GM12801 (cell line): Measurements from ENCODE around the gene PRKCE.

ENCODE experiments used
- TF ChIP-seq, protein P1 (sequence below): IDR thresholded peaks from one replicate; pipeline ENCODE4 v1.5.1; 2011; ENCODE audit warnings: control low read depth; ENCODE audit not compliant: insufficient read length; ENCODE audit errors: extremely low read depth

Gene PRKCE

DNA sequence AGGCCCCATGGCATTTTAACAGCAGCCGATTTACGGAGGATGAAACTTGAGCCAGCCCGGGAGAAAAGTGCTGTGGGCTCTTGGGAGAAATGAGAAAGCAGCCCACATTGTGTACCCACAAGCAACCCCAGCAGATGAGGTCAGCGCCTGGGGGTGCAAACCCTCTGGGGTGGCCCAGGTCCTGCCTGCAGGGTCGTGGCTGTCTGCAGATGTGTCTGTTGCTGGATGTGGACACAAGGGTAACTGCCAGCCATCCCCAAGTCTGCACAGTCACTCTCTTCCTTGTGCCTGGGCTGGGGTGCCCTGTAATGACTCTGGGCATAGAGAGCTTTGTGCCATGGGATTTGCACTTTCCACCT lies 170.8 kb downstream of the PRKCE start:
- TF ChIP-seq, protein P1, sequence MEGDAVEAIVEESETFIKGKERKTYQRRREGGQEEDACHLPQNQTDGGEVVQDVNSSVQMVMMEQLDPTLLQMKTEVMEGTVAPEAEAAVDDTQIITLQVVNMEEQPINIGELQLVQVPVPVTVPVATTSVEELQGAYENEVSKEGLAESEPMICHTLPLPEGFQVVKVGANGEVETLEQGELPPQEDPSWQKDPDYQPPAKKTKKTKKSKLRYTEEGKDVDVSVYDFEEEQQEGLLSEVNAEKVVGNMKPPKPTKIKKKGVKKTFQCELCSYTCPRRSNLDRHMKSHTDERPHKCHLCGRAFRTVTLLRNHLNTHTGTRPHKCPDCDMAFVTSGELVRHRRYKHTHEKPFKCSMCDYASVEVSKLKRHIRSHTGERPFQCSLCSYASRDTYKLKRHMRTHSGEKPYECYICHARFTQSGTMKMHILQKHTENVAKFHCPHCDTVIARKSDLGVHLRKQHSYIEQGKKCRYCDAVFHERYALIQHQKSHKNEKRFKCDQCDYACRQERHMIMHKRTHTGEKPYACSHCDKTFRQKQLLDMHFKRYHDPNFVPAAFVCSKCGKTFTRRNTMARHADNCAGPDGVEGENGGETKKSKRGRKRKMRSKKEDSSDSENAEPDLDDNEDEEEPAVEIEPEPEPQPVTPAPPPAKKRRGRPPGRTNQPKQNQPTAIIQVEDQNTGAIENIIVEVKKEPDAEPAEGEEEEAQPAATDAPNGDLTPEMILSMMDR = no peak

DNA sequence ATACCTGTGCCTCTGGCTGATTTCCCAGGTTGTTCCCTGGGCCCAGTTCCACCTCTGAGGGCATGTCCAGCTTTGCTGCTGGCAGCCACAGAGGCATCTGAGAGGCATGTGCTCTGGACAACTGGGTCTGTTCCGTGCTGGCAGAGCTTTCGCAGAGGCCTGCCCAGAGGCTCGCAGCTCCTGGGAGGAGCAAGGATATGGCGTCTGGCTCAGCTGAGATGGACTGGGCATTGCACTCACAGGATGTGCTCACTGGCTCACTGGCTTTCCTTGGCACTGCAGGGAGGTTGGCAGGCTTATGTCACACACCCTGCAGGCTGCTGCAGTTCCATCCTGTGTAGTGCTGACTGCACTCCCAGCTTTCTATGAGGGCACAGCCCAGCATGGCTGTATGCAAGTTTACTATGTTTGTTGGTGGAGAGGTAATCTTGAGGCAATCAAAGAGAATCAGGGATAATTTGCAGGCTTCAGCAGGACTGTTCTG lies 172.3 kb downstream of the PRKCE start:
- TF ChIP-seq, protein P1 = no peak

DNA sequence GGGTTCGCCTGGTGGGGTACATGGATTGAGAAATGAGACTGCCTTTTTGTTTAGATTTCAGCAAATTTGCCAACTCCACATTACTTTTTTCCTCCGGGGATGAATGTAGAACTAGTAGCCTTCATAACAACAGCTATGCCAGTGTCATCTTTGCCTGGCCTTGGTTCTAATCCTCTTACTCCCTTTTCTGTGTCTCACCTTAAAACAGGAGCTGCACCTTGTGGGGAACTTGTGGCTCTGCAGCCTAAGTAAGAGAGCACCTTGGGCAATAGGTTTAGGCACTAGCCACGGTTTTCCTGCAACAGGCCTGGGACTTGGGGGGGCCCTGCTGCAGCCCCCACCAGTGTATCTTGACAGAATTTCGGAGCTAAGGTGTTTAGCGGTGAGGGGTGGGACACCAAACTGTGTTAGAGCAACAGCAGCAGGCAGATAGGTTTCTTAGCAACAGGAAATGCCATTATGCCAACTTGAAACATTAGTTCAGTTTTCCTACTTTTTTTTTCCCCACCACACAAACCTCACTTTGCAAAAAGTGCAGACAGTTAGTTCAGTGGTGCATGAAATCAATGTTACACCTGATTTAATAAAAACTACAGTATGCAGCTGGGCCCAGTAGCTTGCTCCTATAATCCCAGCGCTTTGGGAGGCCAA lies 173.7 kb downstream of the PRKCE start:
- TF ChIP-seq, protein P1 = no peak

- TF ChIP-seq, protein P1 = no peak
Measured at GRCh38 chr2:45826460-45826859, 175.0 kb downstream of the PRKCE start.

DNA sequence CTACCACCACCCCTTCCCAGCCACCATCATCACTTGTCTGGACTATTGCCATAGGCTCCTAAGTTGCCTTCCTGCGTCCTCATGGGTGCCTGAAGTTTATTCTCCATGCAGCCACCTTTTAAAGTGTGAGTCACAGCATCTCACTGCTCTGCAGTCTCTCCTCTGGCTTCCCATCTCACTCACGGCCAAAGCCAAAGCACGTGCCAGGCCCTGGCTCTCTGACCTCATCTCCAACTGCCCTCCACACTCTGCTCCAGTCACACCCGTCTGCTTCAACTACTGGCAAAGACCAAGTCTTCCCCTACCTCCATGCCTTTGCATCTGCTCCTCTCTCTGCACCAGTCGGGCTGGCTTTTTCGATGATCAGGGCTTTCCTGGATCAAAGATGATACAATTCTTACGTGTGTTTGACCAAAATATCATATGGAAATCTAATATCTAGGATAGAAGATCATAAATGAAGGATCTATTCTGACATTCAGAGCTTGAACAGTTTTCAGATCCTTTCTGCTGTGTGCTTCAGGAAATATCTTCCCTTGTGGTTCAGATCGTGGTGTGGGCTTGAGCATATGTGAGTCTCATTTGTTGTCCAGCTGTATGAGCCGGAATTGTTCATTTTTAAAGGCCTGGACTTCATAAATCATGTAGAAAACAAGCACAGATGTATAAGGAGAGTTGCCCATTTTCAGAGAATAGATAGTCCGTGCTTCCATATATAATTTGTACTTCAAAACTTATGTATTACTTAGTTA lies 175.6 kb downstream of the PRKCE start:
- TF ChIP-seq, protein P1 = no peak

GRCh38 chr2:45830322-45830721 lies 178.8 kb downstream of the PRKCE start:
- TF ChIP-seq, protein P1 = no peak

DNA sequence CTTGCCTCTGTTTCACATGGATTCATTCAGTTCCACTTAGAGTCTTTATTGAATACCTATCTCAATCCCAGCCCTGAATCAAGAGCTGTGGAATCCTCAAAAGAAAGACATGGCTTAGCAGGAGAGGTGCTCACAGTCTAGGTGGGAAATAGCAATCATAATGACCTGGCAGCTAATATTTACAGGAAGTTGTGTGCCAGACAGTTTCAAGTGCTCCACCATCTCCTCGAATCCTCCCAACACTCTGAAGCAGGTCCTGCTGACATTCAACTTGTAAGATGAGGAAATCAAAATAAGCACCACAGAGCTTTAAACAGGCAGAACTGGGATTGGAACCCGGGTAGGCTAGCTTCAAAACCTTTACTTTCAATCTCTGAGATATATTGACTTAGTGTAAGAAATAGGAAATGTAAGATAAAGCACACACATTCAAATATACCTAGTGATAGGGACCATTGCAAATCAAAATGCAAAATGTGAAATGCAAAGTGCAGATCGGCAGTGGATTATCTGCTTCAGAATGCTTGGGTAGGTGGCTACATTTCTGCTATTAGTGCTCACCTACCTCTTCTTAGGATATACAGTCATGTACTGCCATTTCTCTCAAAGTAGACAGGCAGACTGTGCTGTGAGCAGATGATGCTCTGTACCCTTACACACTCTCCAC lies 182.0 kb downstream of the PRKCE start:
- TF ChIP-seq, protein P1 = no peak
